Measurements from ENCODE around the gene DYNC1LI1. TPM values are rescaled to one million over a fixed set of nuclear protein-coding genes. Genes with fewer than 3 reads are reported as not detected.

The DYNC1LI1 gene
- 81.7 TPM for total RNA-seq (ENCODE audit: unreplicated experiment)
- long read RNA-seq, transcript DYNC1LI1-201 (13 exons, 2,504 nt): major isoform, 57 of 65 reads
- long read RNA-seq, partial matches to known transcripts: 5 of 65 reads
- long read RNA-seq, other reads (novel, unspliced or antisense): 2 of 65 reads

DNA sequence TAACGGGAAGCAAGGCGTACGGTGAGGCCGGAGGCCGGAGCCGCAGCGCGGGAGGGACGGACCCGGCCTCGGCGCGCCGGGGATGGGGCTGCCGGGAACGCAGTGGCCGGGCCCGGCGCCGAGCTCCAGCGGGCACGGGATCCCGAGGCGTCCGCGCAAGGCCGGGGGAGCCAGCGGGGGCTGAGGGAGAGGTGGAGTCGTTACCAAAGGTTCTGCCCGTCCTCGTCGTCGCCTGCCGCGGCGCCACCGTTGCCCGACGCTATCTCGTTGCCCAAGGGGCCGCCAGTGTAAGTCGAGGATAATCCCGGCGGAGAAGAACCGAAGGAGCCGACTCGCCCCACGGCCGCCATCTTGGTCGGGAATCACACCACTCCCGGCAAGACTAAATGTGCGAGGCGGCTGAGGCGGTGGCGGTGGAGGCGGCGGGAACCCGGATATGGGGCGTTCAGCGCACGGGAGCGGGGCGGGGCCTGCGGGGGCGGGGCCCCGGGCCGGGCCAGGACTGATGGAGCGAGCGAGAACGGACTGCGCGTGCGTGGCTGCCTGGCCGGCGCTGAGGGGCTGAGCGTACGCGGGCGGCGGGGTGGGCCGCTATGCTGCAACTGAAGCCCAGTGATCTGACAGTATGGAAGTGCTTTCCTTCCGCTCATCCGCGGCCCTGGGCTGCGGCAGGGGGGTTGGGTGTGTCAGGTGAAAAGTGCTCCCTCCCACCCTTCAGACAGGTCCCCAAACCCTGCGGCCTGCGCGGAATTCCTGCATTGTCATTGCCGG lies at the start of gene DYNC1LI1:
DYNC1LI1 (minus strand) TSS at position 438 of the 771 bp plus-strand sequence; CDS start at position 350, 88 bp downstream.
- H3K27me3 Mint-ChIP-seq (ENCODE audit: unreplicated experiment): peaks cover 8% of the 10 kb centered on the region
- DNase-seq (ENCODE audit: low spot score): peak; percentile 97
- H3K4me3 Mint-ChIP-seq (ENCODE audit: unreplicated experiment): peak within 1 kb of the TSS; percentile 98
- peak within 1 kb of the TSS; percentile 88 for H3K27ac Mint-ChIP-seq (ENCODE audit: unreplicated experiment)
- H3K4me1 Mint-ChIP-seq (ENCODE audit: unreplicated experiment): peaks cover 30% of the 10 kb centered on the region
- TF ChIP-seq, protein P1, sequence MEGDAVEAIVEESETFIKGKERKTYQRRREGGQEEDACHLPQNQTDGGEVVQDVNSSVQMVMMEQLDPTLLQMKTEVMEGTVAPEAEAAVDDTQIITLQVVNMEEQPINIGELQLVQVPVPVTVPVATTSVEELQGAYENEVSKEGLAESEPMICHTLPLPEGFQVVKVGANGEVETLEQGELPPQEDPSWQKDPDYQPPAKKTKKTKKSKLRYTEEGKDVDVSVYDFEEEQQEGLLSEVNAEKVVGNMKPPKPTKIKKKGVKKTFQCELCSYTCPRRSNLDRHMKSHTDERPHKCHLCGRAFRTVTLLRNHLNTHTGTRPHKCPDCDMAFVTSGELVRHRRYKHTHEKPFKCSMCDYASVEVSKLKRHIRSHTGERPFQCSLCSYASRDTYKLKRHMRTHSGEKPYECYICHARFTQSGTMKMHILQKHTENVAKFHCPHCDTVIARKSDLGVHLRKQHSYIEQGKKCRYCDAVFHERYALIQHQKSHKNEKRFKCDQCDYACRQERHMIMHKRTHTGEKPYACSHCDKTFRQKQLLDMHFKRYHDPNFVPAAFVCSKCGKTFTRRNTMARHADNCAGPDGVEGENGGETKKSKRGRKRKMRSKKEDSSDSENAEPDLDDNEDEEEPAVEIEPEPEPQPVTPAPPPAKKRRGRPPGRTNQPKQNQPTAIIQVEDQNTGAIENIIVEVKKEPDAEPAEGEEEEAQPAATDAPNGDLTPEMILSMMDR (IDR thresholded peaks at IDR 0.05; ENCODE audit: unreplicated experiment): no peak
- no peaks in the 10 kb centered on the region for H3K36me3 Mint-ChIP-seq (ENCODE audit: low read depth, unreplicated experiment)
- H3K9me3 Mint-ChIP-seq (ENCODE audit: unreplicated experiment): no peaks in the 10 kb centered on the region

DNA sequence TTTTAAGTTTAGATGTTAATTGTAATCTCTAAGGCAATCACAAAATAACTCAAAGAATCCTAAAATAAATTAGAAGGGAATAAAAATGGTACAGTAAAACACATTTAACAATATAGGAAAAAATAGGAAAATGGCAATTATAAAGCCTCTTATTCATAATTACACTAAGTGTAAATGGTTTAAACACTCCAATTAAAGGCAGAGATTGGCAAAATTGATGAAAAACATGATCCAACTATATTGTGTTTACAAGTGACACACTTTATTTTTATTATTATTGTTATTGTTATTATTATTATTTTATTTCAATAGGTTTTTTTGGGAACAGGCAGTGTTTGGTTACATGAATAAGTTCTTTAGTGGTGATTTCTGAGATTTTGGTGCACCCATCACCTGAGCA lies 48.7 kb upstream of the DYNC1LI1 start:
- H3K27ac Mint-ChIP-seq (ENCODE audit: unreplicated experiment): no peak overlapping the region
- H3K4me3 Mint-ChIP-seq (ENCODE audit: unreplicated experiment): no peak overlapping the region
- H3K36me3 Mint-ChIP-seq (ENCODE audit: low read depth, unreplicated experiment): peaks cover 18% of the 10 kb centered on the region
- H3K9me3 Mint-ChIP-seq (ENCODE audit: unreplicated experiment): peaks cover 5% of the 10 kb centered on the region
- H3K4me1 Mint-ChIP-seq (ENCODE audit: unreplicated experiment): peaks cover 18% of the 10 kb centered on the region
- TF ChIP-seq, protein P1 (IDR thresholded peaks at IDR 0.05; ENCODE audit: unreplicated experiment): no peak
- H3K27me3 Mint-ChIP-seq (ENCODE audit: unreplicated experiment): no peaks in the 10 kb centered on the region
- no peak for DNase-seq (ENCODE audit: low spot score)

- Mint-ChIP-seq H3K4me3 (ENCODE audit: unreplicated experiment) (no peak overlapping the region), H3K9me3 (ENCODE audit: unreplicated experiment) (peaks cover 5% of the 10 kb centered on the region), H3K27me3 (ENCODE audit: unreplicated experiment) (no peaks in the 10 kb centered on the region), H3K27ac (ENCODE audit: unreplicated experiment) (peak overlapping the region; percentile 68), H3K36me3 (ENCODE audit: low read depth, unreplicated experiment) (peaks cover 18% of the 10 kb centered on the region), H3K4me1 (ENCODE audit: unreplicated experiment) (peaks cover 41% of the 10 kb centered on the region)
- TF ChIP-seq, protein P1 (IDR thresholded peaks at IDR 0.05; ENCODE audit: unreplicated experiment): no peak
- DNase-seq (ENCODE audit: low spot score): no peak
Measured at GRCh38 chr3:32616267-32616962, 45.8 kb upstream of the DYNC1LI1 start.

DNA sequence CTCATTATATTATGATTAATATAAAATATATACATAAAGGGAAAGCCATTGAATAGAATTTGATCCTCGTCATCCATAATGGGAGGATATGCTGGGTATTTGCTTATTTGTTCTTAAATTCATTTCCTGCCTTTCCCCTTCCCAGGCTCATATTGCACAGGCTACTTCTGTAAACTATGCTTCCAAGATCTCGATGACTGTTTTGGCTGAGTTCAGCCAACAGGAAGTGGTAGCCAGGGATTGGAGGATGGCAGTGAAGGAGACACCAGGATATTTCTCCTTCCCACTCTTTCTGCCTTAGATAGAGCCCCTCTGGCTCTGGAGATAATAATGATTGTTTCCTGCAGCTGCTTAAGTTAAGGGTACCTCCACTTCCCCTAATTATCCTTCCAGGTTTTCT lies 44.3 kb upstream of the DYNC1LI1 start:
- peak; percentile 49 for DNase-seq (ENCODE audit: low spot score)
- TF ChIP-seq, protein P1 (IDR thresholded peaks at IDR 0.05; ENCODE audit: unreplicated experiment): no peak

More for the DNA sequence above, 44.3 kb upstream of the DYNC1LI1 start:
- H3K4me1 Mint-ChIP-seq (ENCODE audit: unreplicated experiment): peaks cover 41% of the 10 kb centered on the region
- H3K27me3 Mint-ChIP-seq (ENCODE audit: unreplicated experiment): no peaks in the 10 kb centered on the region
- no peaks in the 10 kb centered on the region for H3K9me3 Mint-ChIP-seq (ENCODE audit: unreplicated experiment)
- peak overlapping the region; percentile 97 for H3K27ac Mint-ChIP-seq (ENCODE audit: unreplicated experiment)
- no peak overlapping the region for H3K4me3 Mint-ChIP-seq (ENCODE audit: unreplicated experiment)
- H3K36me3 Mint-ChIP-seq (ENCODE audit: low read depth, unreplicated experiment): peaks cover 4% of the 10 kb centered on the region

Measured in endothelial cell (in vitro differentiated cells).